Thymus (tissue), 11 donors: ENCODE measurements around the gene TTC36. TPM values are rescaled to one million over a fixed set of nuclear protein-coding genes. Genes with fewer than 3 reads are reported as not detected.
"Not testable (repeated sequence)": the region's sequence is repeated elsewhere in the genome, so short reads cannot be mapped to it uniquely, and the experiment has no call there.

Source experiments
- DNase-seq, 9 donors: peaks; one replicate each; pipeline ENCODE4 v3.0.0-alpha.2; 2013; ENCODE audit warnings: low spot score in 9 of 9, low read depth in 6 of 9, missing footprints in 1 of 9
- H3K27ac ChIP-seq, 2 donors: one replicate each; pipeline ENCODE4 v1.5.1; 2013; ENCODE audit warnings: control low read depth in 1 of 2, low read depth in 1 of 2, low read length in 1 of 2, mild to moderate bottlenecking in 1 of 2, moderate library complexity in 1 of 2
- H3K27me3 ChIP-seq, 2 donors: one replicate each; pipeline ENCODE4 v1.5.1; 2013; ENCODE audit warnings: low read length in 1 of 2; ENCODE audit not compliant: control insufficient read depth in 2 of 2, insufficient read depth in 1 of 2
- H3K36me3 ChIP-seq, 2 donors: one replicate each; pipeline ENCODE4 v1.5.1; 2013; ENCODE audit warnings: low read length in 1 of 2, mild to moderate bottlenecking in 1 of 2, moderate library complexity in 1 of 2; ENCODE audit not compliant: control insufficient read depth in 2 of 2, insufficient read depth in 2 of 2
- H3K4me1 ChIP-seq, 2 donors: one replicate each; pipeline ENCODE4 v1.5.1; 2013; ENCODE audit warnings: low read length in 2 of 2; ENCODE audit not compliant: control insufficient read depth in 2 of 2, insufficient read depth in 2 of 2
- H3K4me3 ChIP-seq, 2 donors: one replicate each; pipeline ENCODE4 v1.5.1; 2013; ENCODE audit warnings: low read length in 2 of 2, control low read depth in 1 of 2, mild to moderate bottlenecking in 1 of 2
- H3K9me3 ChIP-seq, 2 donors: one replicate each; pipeline ENCODE4 v1.5.1; 2013; ENCODE audit warnings: low read length in 1 of 2, mild to moderate bottlenecking in 1 of 2; ENCODE audit not compliant: control insufficient read depth in 2 of 2, insufficient read depth in 1 of 2
- WGBS: extraction: QIAGEN DNeasy Blood & Tissue Kit; methylation state at CpG from one replicate; pipeline ENCODE4 v1.1.7; 2013; 5-methylcytosine and 5-hydroxymethylcytosine counted together
- polyA plus RNA-seq: library from polyadenylated mRNA; stranded (reverse); fragments of 200-250 nt; gene quantifications from one replicate; pipeline ENCODE4 v1.2.3, GENCODE V29; 2013
- total RNA-seq: library from RNA; stranded (reverse); fragments of 120-200 nt; gene quantifications from one replicate; pipeline ENCODE4 v1.2.4, GENCODE V29; 2013
- donor health status: healthy.

Gene TTC36
- total and polyA plus RNA-seq, 2 donors = 0.19 TPM; not detected in 1

DNA sequence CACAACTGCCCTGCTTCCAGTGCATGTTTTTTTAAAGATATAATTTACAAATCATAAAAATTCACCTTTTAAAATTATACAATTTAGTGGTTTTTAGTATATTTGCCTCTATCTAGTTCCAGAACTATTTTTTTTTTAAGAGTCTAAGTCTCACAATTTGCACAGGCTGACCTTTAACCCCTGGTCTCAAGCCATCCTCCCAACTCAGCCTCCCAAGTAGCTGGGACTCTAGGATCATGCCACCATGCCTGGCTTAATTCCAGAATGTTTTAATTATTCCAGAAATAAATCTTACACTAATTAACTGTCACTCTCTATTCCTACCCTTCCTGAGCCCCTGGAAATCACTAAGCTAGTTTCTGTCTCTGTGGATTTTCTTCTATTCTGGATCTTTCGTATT lies 43.5 kb downstream of the TTC36 start:
- Histone ChIP-seq H3K4me1 (peaks cover 2 to 11% of the 10 kb centered on the region in 2 donors), H3K27ac (no peak overlapping the region), H3K4me3 (no peak overlapping the region), H3K27me3 (no peaks in the 10 kb centered on the region), H3K36me3 (peaks cover 0 to 3% of the 10 kb centered on the region in 2 donors), H3K9me3 (no peaks in the 10 kb centered on the region)
- no peak for DNase-seq
- WGBS = 99% methylated on average over 1 of the region's 1 CpG

DNA sequence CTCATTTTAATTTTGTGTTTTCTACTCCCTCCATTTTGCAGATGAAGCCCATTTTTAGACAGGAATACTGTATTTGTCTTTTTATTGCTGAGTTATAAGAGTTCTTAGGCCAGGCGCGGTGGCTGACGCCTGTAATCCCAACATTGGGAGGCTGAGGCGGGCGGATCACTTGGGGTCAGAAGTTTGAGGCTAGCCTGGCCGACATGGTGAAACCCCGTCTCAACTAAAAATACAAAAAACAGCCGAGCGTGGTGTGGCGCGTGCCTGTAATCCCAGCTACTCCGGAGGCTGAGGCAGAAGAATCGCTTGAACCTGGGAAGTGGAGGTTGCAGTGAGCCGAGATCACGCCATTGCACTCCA lies 44.4 kb downstream of the TTC36 start:
- not testable (repeated sequence) for H3K9me3 ChIP-seq, H3K27me3 ChIP-seq, DNase-seq, H3K36me3 ChIP-seq
- Histone ChIP-seq H3K4me3 (peak overlapping the region; percentile 83 to 100), H3K27ac (peak overlapping the region; percentile 53 to 92), H3K4me1 (peaks cover 2 to 11% of the 10 kb centered on the region in 2 donors)
- 8% methylated on average over 15 of the region's 15 CpGs for WGBS

DNA sequence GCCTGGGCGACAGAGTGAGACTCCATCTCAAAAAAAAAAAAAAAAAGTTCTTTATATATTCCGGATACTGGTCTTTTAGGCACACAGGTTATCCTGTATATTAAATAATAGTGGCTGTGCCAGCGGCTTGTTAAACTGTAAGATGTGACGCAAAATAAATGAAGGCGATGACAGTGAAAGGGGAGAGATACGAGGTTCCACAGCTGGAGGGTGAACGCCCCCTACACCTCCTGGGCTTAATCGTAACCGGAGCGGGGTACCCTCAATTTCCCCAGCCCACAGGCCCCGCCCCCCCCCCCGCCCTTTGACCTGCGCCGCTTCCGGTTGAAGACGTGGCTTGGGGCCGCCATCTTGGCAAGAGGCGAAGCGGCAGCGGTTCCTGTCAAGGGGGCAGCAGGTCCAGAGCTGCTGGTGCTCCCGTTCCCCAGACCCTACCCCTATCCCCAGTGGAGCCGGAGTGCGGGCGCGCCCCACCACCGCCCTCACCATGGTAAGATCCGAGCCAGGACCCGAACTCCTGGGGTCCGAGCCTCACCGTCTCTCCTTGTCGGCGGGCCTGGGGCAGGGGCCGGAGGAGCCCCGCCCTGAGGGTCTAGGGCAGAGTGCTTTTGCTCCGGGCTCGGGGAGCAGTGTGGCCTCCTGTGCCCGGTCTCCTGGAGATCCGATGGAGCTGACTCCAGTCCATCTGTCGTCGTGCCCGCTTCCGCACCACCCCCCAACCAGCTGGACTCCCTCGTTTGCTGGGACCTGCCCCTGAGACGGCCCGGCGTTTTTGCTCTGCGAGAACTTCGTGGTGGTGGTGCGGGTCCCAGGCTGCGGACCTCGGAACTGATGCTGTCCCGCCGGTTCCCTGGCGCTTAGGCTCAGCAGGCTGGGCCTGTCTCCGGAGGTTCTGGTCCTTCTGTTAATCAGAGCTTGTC lies 45.0 kb downstream of the TTC36 start, which contains the start of gene ARCN1:
Gene ARCN1 (plus strand): TSS at position 349 of the 920 bp plus-strand sequence. CDS start 139 bp downstream, at position 488.
- DNase-seq = peak; percentile 55 to 91 (median 79)
- peak within 1 kb of the TSS; percentile 83 to 100 for H3K4me3 ChIP-seq
- under 1% methylated on average over 55 of the region's 55 CpGs for WGBS

DNA sequence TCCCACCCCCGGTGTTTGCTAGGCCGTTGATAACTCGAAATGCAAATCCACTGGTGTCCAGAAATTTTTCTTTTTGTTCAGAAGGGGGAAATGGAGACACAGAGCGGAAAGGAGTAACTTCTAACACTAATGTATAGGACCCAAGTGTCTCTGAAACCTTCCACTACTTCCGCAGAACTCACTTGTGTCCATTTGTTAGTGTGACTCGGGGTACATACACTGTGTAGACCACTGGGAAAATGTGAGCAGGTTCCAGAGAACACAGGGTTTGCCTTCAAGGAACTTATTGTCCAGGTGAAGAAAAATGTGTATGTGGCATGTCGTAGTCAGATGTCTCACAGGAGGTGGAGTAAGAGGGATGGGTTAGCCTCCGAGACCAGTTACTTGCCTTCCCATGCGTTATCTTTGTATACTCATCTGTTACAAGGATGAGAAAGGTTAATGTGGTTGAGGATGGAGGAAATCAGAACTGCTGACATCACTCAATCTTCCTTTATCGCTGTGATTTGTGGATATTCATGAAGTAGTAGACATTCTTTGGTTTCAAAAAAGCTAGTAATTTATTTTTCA lies 45.8 kb downstream of the TTC36 start:
- Histone ChIP-seq H3K9me3 (no peaks in the 10 kb centered on the region), H3K36me3 (peaks cover 2 to 7% of the 10 kb centered on the region in 2 donors), H3K4me3 (peak overlapping the region; percentile 83 to 100), H3K27me3 (no peaks in the 10 kb centered on the region), H3K27ac (peak overlapping the region; percentile 92 to 98), H3K4me1 (peaks cover 2 to 11% of the 10 kb centered on the region in 2 donors)
- peak in 8 of 9 donors; percentile 6 to 54 (median 20) for DNase-seq
- 7% methylated on average over 10 of the region's 10 CpGs for WGBS

More for the DNA sequence above, 45.0 kb downstream of the TTC36 start, which contains the start of gene ARCN1:
- Histone ChIP-seq H3K36me3 (peaks cover 2 to 7% of the 10 kb centered on the region in 2 donors), H3K27me3 (no peaks in the 10 kb centered on the region), H3K4me1 (peaks cover 2 to 11% of the 10 kb centered on the region in 2 donors), H3K9me3 (no peaks in the 10 kb centered on the region), H3K27ac (peak within 1 kb of the TSS; percentile 92 to 98)

DNA sequence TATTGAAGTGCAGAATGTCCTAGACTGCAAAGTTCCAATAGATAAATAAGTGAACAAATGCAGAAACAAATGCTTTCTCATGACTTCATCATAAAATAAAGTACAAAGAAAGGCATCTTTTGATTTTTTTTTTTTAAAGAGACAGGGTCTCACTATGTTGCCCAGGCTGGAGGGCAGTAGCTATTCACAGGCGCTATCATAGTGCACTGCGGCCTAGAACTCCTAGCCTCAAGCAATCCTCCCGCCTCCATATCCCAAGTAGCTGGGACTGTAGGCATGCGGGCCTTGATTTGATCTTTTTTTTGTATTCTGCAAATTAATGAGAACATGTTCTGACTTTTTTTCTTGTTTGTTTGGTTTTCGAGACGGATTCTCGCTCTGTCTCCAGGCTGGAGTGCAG lies 47.4 kb downstream of the TTC36 start:
- WGBS = 98% methylated on average over 7 of the region's 7 CpGs
- DNase-seq = no peak
- peaks cover 2 to 11% of the 10 kb centered on the region in 2 donors for H3K4me1 ChIP-seq
- no peak overlapping the region for H3K4me3 ChIP-seq
- no peaks in the 10 kb centered on the region for H3K27me3 ChIP-seq
- H3K36me3 ChIP-seq = peaks cover 2 to 7% of the 10 kb centered on the region in 2 donors
- no peaks in the 10 kb centered on the region for H3K9me3 ChIP-seq
- no peak overlapping the region for H3K27ac ChIP-seq

DNA sequence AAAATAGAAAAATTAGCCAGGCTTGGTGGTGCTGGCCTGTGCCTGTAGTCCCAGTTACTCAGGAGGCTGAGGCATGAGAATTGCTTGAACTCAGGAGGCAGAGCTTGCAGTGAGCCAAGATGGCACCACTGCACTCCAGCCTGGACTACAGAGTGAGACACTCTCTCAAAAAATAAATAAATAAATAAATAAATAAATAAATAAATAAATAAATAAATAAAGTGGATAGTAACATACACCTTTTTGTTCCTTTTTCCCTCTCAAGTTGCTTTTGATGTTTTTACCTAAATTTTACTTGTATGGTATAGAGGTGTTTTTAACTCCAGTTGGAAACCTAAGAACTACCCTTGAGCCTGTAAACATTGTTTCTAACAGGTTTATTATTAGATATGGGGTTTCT lies 50.7 kb downstream of the TTC36 start:
- H3K27ac ChIP-seq, DNase-seq, H3K27me3 ChIP-seq, H3K9me3 ChIP-seq, H3K4me3 ChIP-seq, H3K4me1 ChIP-seq: not testable (repeated sequence)
- H3K36me3 ChIP-seq = peaks cover 19 to 31% of the 10 kb centered on the region in 2 donors

Other genes starting within 250 kb of the TTC36 start
- gene CD3E, start 222.7 kb upstream of the TTC36 start, total RNA-seq = 203 TPM
- gene CD3E, start 222.7 kb upstream of the TTC36 start, polyA plus RNA-seq = 328 TPM
- gene CD3D, start 184.8 kb upstream of the TTC36 start, total RNA-seq = 1,261 TPM
- 501 TPM for gene CD3D, start 184.8 kb upstream of the TTC36 start, polyA plus RNA-seq
- gene CD3G, start 183.1 kb upstream of the TTC36 start, total RNA-seq = 227 TPM
- 32.0 TPM for gene CD3G, start 183.1 kb upstream of the TTC36 start, polyA plus RNA-seq
- gene UBE4A, start 167.9 kb upstream of the TTC36 start, total RNA-seq = 22.2 TPM
- 40.6 TPM for gene UBE4A, start 167.9 kb upstream of the TTC36 start, polyA plus RNA-seq
- 452 TPM for gene ATP5MG, start 125.9 kb upstream of the TTC36 start, total RNA-seq
- 371 TPM for gene ATP5MG, start 125.9 kb upstream of the TTC36 start, polyA plus RNA-seq
- gene KMT2A, start 91.0 kb upstream of the TTC36 start, total RNA-seq = 17.7 TPM
- gene KMT2A, start 91.0 kb upstream of the TTC36 start, polyA plus RNA-seq = 11.4 TPM
- gene TMEM25, start 3.7 kb downstream of the TTC36 start, total RNA-seq = 4.2 TPM
- gene TMEM25, start 3.7 kb downstream of the TTC36 start, polyA plus RNA-seq = 11.0 TPM
- 21.0 TPM for gene IFT46, start 38.5 kb downstream of the TTC36 start, total RNA-seq
- 29.2 TPM for gene IFT46, start 38.5 kb downstream of the TTC36 start, polyA plus RNA-seq
- gene ARCN1, start 44.9 kb downstream of the TTC36 start, total RNA-seq = 61.4 TPM
- gene ARCN1, start 44.9 kb downstream of the TTC36 start, polyA plus RNA-seq = 75.9 TPM
- gene PHLDB1, start 80.1 kb downstream of the TTC36 start, total RNA-seq = 4.0 TPM
- 14.0 TPM for gene PHLDB1, start 80.1 kb downstream of the TTC36 start, polyA plus RNA-seq
- not detected for gene TREH, start 152.2 kb downstream of the TTC36 start, total RNA-seq
- 0.39 TPM for gene TREH, start 152.2 kb downstream of the TTC36 start, polyA plus RNA-seq